ENCODE results near the gene PRICKLE2.

Gene PRICKLE2

GRCh38 chr3:64247991-64248646 lies 22.9 kb upstream of the PRICKLE2 start:
- Histone ChIP-seq H3K27ac (no peak overlapping the region), H3K36me3 (no peaks in the 10 kb centered on the region), H3K4me1 (ENCODE audit: control insufficient read depth in 1 of 2, insufficient read depth in 1 of 2, low read depth in 1 of 2, low read length in 1 of 2) (no peaks in the 10 kb centered on the region), H3K4me3 (ENCODE audit: low read depth in 1 of 2, low read length in 1 of 2) (no peak overlapping the region), H3K27me3 (no peaks in the 10 kb centered on the region), H3K9me3 (no peaks in the 10 kb centered on the region)
- no peak for TF ChIP-seq CTCF (IDR thresholded peaks at IDR 0.05)

- Histone ChIP-seq H3K36me3 (no peaks in the 10 kb centered on the region), H3K27ac (no peak overlapping the region), H3K4me3 (ENCODE audit: low read depth in 1 of 2, low read length in 1 of 2) (no peak overlapping the region), H3K9me3 (no peaks in the 10 kb centered on the region), H3K4me1 (ENCODE audit: control insufficient read depth in 1 of 2, insufficient read depth in 1 of 2, low read depth in 1 of 2, low read length in 1 of 2) (no peaks in the 10 kb centered on the region), H3K27me3 (no peaks in the 10 kb centered on the region)
- TF ChIP-seq CTCF (IDR thresholded peaks at IDR 0.05), result no peak
Observed at GRCh38 chr3:64244011-64244942, 19.0 kb upstream of the PRICKLE2 start.

- Histone ChIP-seq H3K4me3 (ENCODE audit: low read depth in 1 of 2, low read length in 1 of 2) (no peak overlapping the region), H3K36me3 (no peaks in the 10 kb centered on the region), H3K27ac (no peak overlapping the region), H3K27me3 (no peaks in the 10 kb centered on the region), H3K4me1 (ENCODE audit: control insufficient read depth in 1 of 2, insufficient read depth in 1 of 2, low read depth in 1 of 2, low read length in 1 of 2) (no peaks in the 10 kb centered on the region), H3K9me3 (no peaks in the 10 kb centered on the region)
- TF ChIP-seq CTCF (IDR thresholded peaks at IDR 0.05), result no peak
Observed at GRCh38 chr3:64242435-64242834, 17.2 kb upstream of the PRICKLE2 start.

- no peak for TF ChIP-seq CTCF (IDR thresholded peaks at IDR 0.05)
- no peak overlapping the region for H3K27ac ChIP-seq
- H3K9me3 ChIP-seq, result no peaks in the 10 kb centered on the region
- H3K4me3 ChIP-seq (ENCODE audit: low read depth in 1 of 2, low read length in 1 of 2), result no peak overlapping the region
- no peaks in the 10 kb centered on the region for H3K27me3 ChIP-seq
- H3K4me1 ChIP-seq (ENCODE audit: control insufficient read depth in 1 of 2, insufficient read depth in 1 of 2, low read depth in 1 of 2, low read length in 1 of 2), result no peaks in the 10 kb centered on the region
- no peaks in the 10 kb centered on the region for H3K36me3 ChIP-seq
Observed at GRCh38 chr3:64240959-64241358, 15.7 kb upstream of the PRICKLE2 start.

GRCh38 chr3:64240396-64240795 lies 15.1 kb upstream of the PRICKLE2 start:
- Histone ChIP-seq H3K4me3 (ENCODE audit: low read depth in 1 of 2, low read length in 1 of 2) (no peak overlapping the region), H3K27ac (no peak overlapping the region), H3K9me3 (no peaks in the 10 kb centered on the region), H3K27me3 (no peaks in the 10 kb centered on the region), H3K36me3 (no peaks in the 10 kb centered on the region), H3K4me1 (ENCODE audit: control insufficient read depth in 1 of 2, insufficient read depth in 1 of 2, low read depth in 1 of 2, low read length in 1 of 2) (no peaks in the 10 kb centered on the region)
- no peak for TF ChIP-seq CTCF (IDR thresholded peaks at IDR 0.05)

All from neutrophil (primary cell).